GM23338 (cell line): ENCODE measurements around the gene ADAMTS17. TPM values are rescaled to one million over a fixed set of nuclear protein-coding genes. Genes with fewer than 3 reads are reported as not detected.

ENCODE experiments used
- ATAC-seq: fragments of 200-7000 bp; cut with Tn5 transposase; 3 replicates; pipeline ENCODE4 v1.9.1; 2020
- DNase-seq: peaks from one replicate; pipeline ENCODE4 v3.0.0-alpha.2; 2015; ENCODE audit warnings: low spot score
- H2AFZ ChIP-seq: fragments of 200-600 bp; sonication (generic); 2 replicates; pipeline ENCODE4 v1.8.0; 2016; ENCODE audit warnings: antibody characterized with exemption, mild to moderate bottlenecking, moderate library complexity
- H3F3A ChIP-seq: fragments of 200-600 bp; sonication (generic); replicated peaks from 2 replicates; pipeline ENCODE4 v1.8.0; 2017; ENCODE audit warnings: antibody characterized with exemption, mixed run types, low read depth
- H3K27ac ChIP-seq: fragments of 200-600 bp; sonication (generic); 2 replicates; pipeline ENCODE4 v1.6.1; 2016; ENCODE audit warnings: low read depth
- H3K27me3 ChIP-seq: fragments of 200-600 bp; sonication (generic); 2 replicates; pipeline ENCODE4 v1.8.0; 2016; ENCODE audit warnings: mild to moderate bottlenecking, mixed run types, moderate library complexity; ENCODE audit not compliant: insufficient read depth
- H3K36me3 ChIP-seq: fragments of 200-600 bp; sonication (generic); 2 replicates; pipeline ENCODE4 v1.8.0; 2016; ENCODE audit warnings: mild to moderate bottlenecking; ENCODE audit not compliant: insufficient read depth
- H3K4me1 ChIP-seq: fragments of 200-600 bp; sonication (generic); 2 replicates; pipeline ENCODE4 v1.8.0; 2016; ENCODE audit warnings: mild to moderate bottlenecking, moderate library complexity; ENCODE audit not compliant: insufficient read depth
- H3K4me2 ChIP-seq: fragments of 200-600 bp; sonication (generic); 2 replicates; pipeline ENCODE4 v1.7.1; 2017; ENCODE audit warnings: mixed run types
- H3K4me3 ChIP-seq: fragments of 200-600 bp; sonication (generic); 2 replicates; pipeline ENCODE4 v1.6.1; 2016; ENCODE audit warnings: mixed run types
- H3K79me2 ChIP-seq: fragments of 200-600 bp; sonication (generic); replicated peaks from 2 replicates; pipeline ENCODE4 v1.8.0; 2017; ENCODE audit warnings: mild to moderate bottlenecking; ENCODE audit not compliant: insufficient read depth
- H3K9me2 ChIP-seq: fragments of 200-600 bp; sonication (generic); 2 replicates; pipeline ENCODE4 v1.8.0; 2017; ENCODE audit not compliant: insufficient read depth
- H4K20me1 ChIP-seq: fragments of 200-600 bp; sonication (generic); replicated peaks from 2 replicates; pipeline ENCODE4 v1.8.0; 2017; ENCODE audit warnings: mild to moderate bottlenecking; ENCODE audit not compliant: insufficient read depth
- H3K27ac Mint-ChIP-seq: 2 replicates; pipeline ENCODE4 v1.8.0; 2020; ENCODE audit warnings: inconsistent platforms, mild to moderate bottlenecking, moderate library complexity, mixed read lengths
- H3K27me3 Mint-ChIP-seq: 3 replicates; pipeline ENCODE4 v1.8.0; 2022; ENCODE audit warnings: low read depth, mild to moderate bottlenecking, moderate library complexity, mixed read lengths, inconsistent platforms; ENCODE audit not compliant: insufficient read depth, poor library complexity
- H3K36me3 Mint-ChIP-seq: 3 replicates; pipeline ENCODE4 v1.8.0; 2021; ENCODE audit warnings: low read depth, mild to moderate bottlenecking, inconsistent platforms, moderate library complexity, mixed read lengths
- H3K4me1 Mint-ChIP-seq: 3 replicates; pipeline ENCODE4 v1.8.0; 2020; ENCODE audit warnings: mild to moderate bottlenecking, inconsistent platforms, mixed read lengths
- H3K4me3 Mint-ChIP-seq: 3 replicates; pipeline ENCODE4 v1.8.0; 2021; ENCODE audit warnings: moderate library complexity, mild to moderate bottlenecking, inconsistent platforms, mixed read lengths
- H3K9me3 Mint-ChIP-seq: 3 replicates; pipeline ENCODE4 v1.8.0; 2020; ENCODE audit warnings: moderate library complexity, mild to moderate bottlenecking, inconsistent platforms, mixed read lengths
- CREB1 ChIP-seq: fragments of 250-450 bp; sonication (Bioruptor Pico); IDR thresholded peaks from 2 replicates; pipeline ENCODE4 v1.5.0; 2020; ENCODE audit warnings: low read depth, mild to moderate bottlenecking, moderate library complexity
- EZH2 ChIP-seq: fragments of 200-600 bp; sonication (generic); IDR thresholded peaks from one replicate; pipeline ENCODE4 v1.8.0; 2017; ENCODE audit warnings: antibody characterized with exemption, mild to moderate bottlenecking, low read depth; ENCODE audit not compliant: unreplicated experiment
- EZH2phosphoT487 ChIP-seq: fragments of 200-600 bp; sonication (generic); IDR thresholded peaks from one replicate; pipeline ENCODE4 v1.8.1; 2018; ENCODE audit warnings: antibody characterized with exemption; ENCODE audit not compliant: unreplicated experiment
- JUNB ChIP-seq: IDR thresholded peaks from one replicate; pipeline ENCODE4 v1.6.1; 2016; ENCODE audit warnings: antibody characterized with exemption; ENCODE audit not compliant: unreplicated experiment
- NANOG ChIP-seq: IDR thresholded peaks from 2 replicates; pipeline ENCODE4 v1.6.1; 2016; ENCODE audit warnings: antibody characterized with exemption, borderline replicate concordance
- POLR2AphosphoS5 ChIP-seq: IDR thresholded peaks from 2 replicates; pipeline ENCODE4 v1.6.1; 2016; ENCODE audit warnings: antibody characterized with exemption, low read depth
- STAT1 ChIP-seq: IDR thresholded peaks from one replicate; pipeline ENCODE4 v1.6.1; 2016; ENCODE audit warnings: antibody characterized with exemption; ENCODE audit not compliant: unreplicated experiment
- ZNF114 ChIP-seq: fragments of 250-450 bp; sonication (Bioruptor Pico); IDR thresholded peaks from 2 replicates; pipeline ENCODE4 v1.5.0; 2020; ENCODE audit warnings: mild to moderate bottlenecking, moderate library complexity
- ZNF331 ChIP-seq: fragments of 250-450 bp; sonication (Bioruptor Pico); IDR thresholded peaks from 2 replicates; pipeline ENCODE4 v1.5.0; 2020; ENCODE audit warnings: low read depth, mild to moderate bottlenecking, moderate library complexity
- polyA plus RNA-seq: library from polyadenylated mRNA; unstranded; fragments of >200 nt; fragmentation: Nextera tagmentation; extraction: Ambion mirVana; gene quantifications from 2 replicates; pipeline ENCODE4 v1.2.1, GENCODE V29; 2016
- total RNA-seq: library from RNA; depleted of rRNA; stranded (reverse); fragments of >200 nt; shearing (Covaris generic); gene quantifications from 2 replicates; pipeline ENCODE4 v1.2.3, GENCODE V29; 2014
- TF ChIP-seq, protein P1 (sequence below): IDR thresholded peaks from 2 replicates; pipeline ENCODE4 v1.6.1; 2016; ENCODE audit warnings: antibody characterized with exemption
- TF ChIP-seq, protein P2 (sequence below): IDR thresholded peaks from one replicate; pipeline ENCODE4 v1.6.1; 2018; ENCODE audit warnings: antibody characterized with exemption; ENCODE audit not compliant: unreplicated experiment
- TF ChIP-seq, protein P3 (sequence below), 2 experiments: fragments of 200-600 bp in 1 of 2; sonication (generic) in 1 of 2; conservative IDR thresholded peaks; 2 replicates each; pipeline versions ENCODE4 v1.5.1 to v1.6.1; 2016 to 2017; ENCODE audit warnings: antibody characterized with exemption in 2 of 2, low read depth in 2 of 2, mild to moderate bottlenecking in 2 of 2, moderate library complexity in 1 of 2
- TF ChIP-seq, protein P4 (sequence below): fragments of 250-450 bp; sonication (Bioruptor Pico); IDR thresholded peaks from 2 replicates; pipeline ENCODE4 v1.5.0; 2020; ENCODE audit warnings: mild to moderate bottlenecking, moderate library complexity

The ADAMTS17 gene
- total and polyA plus RNA-seq, 2 experiments from 2014 or later: 0.60 to 3.8 TPM

DNA sequence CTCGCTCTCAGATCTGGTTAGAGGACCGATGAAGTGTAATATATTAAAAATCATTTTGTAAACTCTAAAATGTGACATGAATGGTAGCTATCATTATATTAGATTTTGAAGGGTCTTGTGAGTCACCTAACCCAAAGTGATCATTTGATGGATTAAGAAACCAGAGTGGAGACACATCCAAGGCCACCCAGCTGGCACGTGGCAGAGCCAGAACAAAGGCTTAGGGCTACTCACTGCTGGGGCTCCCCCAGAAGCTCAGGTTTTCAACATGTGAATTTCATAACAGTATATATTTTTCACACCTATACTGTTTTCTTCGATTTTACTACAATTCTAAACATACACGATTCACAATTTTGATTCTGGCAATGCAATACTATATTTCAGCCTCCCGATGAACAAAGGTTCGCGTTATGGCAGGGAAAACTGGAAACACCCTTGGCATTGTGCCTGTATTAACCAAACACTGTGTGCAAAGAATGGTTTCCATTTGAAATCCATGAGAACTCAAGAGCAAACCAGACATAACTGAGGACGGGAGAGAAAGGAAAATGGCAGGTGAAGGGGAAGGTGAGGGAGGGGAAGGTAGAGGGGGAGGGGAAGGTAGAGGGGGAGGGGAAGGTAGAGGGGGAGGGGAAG, 88.9 kb downstream of the ADAMTS17 start:
- H3K4me1 ChIP-seq: no peaks in the 10 kb centered on the region
- H3K4me1 Mint-ChIP-seq: no peaks in the 10 kb centered on the region; the same call in 2 of the 3 replicates
- ATAC-seq (no peak), DNase-seq (no peak)
- H3K9me3 Mint-ChIP-seq: peaks cover 4% of the 10 kb centered on the region; the same call in 2 of the 3 replicates
- peaks cover 8% of the 10 kb centered on the region for H3K27me3 Mint-ChIP-seq
- no peak overlapping the region for H3K27ac Mint-ChIP-seq
- H3F3A ChIP-seq: no peaks in the 10 kb centered on the region
- no peaks in the 10 kb centered on the region for H4K20me1 ChIP-seq
- no peak overlapping the region for H3K4me3 Mint-ChIP-seq
- peaks cover 4% of the 10 kb centered on the region for H3K36me3 Mint-ChIP-seq
- H3K4me2 ChIP-seq: no peak overlapping the region
- no peak overlapping the region for H2AFZ ChIP-seq
- H3K9me2 ChIP-seq: 0 out of 2 replicates have a peak, but pooled peaks cover 7% of the 10 kb centered on the region
- H3K27me3 ChIP-seq: no peaks in the 10 kb centered on the region
- H3K4me3 ChIP-seq: no peak overlapping the region
- TF ChIP-seq ZNF114 (CRISPR knock-in tag) (no peak), POLR2AphosphoS5 (no peak), JUNB (no peak), STAT1 (no peak), NANOG (no peak), EZH2 (no peak), EZH2phosphoT487 (no peak), ZNF331 (CRISPR knock-in tag) (no peak), CREB1 (no peak)
- TF ChIP-seq, protein P1, sequence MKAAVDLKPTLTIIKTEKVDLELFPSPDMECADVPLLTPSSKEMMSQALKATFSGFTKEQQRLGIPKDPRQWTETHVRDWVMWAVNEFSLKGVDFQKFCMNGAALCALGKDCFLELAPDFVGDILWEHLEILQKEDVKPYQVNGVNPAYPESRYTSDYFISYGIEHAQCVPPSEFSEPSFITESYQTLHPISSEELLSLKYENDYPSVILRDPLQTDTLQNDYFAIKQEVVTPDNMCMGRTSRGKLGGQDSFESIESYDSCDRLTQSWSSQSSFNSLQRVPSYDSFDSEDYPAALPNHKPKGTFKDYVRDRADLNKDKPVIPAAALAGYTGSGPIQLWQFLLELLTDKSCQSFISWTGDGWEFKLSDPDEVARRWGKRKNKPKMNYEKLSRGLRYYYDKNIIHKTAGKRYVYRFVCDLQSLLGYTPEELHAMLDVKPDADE: no peak
- TF ChIP-seq, protein P2, sequence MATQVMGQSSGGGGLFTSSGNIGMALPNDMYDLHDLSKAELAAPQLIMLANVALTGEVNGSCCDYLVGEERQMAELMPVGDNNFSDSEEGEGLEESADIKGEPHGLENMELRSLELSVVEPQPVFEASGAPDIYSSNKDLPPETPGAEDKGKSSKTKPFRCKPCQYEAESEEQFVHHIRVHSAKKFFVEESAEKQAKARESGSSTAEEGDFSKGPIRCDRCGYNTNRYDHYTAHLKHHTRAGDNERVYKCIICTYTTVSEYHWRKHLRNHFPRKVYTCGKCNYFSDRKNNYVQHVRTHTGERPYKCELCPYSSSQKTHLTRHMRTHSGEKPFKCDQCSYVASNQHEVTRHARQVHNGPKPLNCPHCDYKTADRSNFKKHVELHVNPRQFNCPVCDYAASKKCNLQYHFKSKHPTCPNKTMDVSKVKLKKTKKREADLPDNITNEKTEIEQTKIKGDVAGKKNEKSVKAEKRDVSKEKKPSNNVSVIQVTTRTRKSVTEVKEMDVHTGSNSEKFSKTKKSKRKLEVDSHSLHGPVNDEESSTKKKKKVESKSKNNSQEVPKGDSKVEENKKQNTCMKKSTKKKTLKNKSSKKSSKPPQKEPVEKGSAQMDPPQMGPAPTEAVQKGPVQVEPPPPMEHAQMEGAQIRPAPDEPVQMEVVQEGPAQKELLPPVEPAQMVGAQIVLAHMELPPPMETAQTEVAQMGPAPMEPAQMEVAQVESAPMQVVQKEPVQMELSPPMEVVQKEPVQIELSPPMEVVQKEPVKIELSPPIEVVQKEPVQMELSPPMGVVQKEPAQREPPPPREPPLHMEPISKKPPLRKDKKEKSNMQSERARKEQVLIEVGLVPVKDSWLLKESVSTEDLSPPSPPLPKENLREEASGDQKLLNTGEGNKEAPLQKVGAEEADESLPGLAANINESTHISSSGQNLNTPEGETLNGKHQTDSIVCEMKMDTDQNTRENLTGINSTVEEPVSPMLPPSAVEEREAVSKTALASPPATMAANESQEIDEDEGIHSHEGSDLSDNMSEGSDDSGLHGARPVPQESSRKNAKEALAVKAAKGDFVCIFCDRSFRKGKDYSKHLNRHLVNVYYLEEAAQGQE: no peak
- TF ChIP-seq, protein P3, sequence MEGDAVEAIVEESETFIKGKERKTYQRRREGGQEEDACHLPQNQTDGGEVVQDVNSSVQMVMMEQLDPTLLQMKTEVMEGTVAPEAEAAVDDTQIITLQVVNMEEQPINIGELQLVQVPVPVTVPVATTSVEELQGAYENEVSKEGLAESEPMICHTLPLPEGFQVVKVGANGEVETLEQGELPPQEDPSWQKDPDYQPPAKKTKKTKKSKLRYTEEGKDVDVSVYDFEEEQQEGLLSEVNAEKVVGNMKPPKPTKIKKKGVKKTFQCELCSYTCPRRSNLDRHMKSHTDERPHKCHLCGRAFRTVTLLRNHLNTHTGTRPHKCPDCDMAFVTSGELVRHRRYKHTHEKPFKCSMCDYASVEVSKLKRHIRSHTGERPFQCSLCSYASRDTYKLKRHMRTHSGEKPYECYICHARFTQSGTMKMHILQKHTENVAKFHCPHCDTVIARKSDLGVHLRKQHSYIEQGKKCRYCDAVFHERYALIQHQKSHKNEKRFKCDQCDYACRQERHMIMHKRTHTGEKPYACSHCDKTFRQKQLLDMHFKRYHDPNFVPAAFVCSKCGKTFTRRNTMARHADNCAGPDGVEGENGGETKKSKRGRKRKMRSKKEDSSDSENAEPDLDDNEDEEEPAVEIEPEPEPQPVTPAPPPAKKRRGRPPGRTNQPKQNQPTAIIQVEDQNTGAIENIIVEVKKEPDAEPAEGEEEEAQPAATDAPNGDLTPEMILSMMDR (conservative IDR thresholded peaks at IDR 0.05; ENCODE audit: low read depth in 2 of 2): no peak
- TF ChIP-seq, protein P4, sequence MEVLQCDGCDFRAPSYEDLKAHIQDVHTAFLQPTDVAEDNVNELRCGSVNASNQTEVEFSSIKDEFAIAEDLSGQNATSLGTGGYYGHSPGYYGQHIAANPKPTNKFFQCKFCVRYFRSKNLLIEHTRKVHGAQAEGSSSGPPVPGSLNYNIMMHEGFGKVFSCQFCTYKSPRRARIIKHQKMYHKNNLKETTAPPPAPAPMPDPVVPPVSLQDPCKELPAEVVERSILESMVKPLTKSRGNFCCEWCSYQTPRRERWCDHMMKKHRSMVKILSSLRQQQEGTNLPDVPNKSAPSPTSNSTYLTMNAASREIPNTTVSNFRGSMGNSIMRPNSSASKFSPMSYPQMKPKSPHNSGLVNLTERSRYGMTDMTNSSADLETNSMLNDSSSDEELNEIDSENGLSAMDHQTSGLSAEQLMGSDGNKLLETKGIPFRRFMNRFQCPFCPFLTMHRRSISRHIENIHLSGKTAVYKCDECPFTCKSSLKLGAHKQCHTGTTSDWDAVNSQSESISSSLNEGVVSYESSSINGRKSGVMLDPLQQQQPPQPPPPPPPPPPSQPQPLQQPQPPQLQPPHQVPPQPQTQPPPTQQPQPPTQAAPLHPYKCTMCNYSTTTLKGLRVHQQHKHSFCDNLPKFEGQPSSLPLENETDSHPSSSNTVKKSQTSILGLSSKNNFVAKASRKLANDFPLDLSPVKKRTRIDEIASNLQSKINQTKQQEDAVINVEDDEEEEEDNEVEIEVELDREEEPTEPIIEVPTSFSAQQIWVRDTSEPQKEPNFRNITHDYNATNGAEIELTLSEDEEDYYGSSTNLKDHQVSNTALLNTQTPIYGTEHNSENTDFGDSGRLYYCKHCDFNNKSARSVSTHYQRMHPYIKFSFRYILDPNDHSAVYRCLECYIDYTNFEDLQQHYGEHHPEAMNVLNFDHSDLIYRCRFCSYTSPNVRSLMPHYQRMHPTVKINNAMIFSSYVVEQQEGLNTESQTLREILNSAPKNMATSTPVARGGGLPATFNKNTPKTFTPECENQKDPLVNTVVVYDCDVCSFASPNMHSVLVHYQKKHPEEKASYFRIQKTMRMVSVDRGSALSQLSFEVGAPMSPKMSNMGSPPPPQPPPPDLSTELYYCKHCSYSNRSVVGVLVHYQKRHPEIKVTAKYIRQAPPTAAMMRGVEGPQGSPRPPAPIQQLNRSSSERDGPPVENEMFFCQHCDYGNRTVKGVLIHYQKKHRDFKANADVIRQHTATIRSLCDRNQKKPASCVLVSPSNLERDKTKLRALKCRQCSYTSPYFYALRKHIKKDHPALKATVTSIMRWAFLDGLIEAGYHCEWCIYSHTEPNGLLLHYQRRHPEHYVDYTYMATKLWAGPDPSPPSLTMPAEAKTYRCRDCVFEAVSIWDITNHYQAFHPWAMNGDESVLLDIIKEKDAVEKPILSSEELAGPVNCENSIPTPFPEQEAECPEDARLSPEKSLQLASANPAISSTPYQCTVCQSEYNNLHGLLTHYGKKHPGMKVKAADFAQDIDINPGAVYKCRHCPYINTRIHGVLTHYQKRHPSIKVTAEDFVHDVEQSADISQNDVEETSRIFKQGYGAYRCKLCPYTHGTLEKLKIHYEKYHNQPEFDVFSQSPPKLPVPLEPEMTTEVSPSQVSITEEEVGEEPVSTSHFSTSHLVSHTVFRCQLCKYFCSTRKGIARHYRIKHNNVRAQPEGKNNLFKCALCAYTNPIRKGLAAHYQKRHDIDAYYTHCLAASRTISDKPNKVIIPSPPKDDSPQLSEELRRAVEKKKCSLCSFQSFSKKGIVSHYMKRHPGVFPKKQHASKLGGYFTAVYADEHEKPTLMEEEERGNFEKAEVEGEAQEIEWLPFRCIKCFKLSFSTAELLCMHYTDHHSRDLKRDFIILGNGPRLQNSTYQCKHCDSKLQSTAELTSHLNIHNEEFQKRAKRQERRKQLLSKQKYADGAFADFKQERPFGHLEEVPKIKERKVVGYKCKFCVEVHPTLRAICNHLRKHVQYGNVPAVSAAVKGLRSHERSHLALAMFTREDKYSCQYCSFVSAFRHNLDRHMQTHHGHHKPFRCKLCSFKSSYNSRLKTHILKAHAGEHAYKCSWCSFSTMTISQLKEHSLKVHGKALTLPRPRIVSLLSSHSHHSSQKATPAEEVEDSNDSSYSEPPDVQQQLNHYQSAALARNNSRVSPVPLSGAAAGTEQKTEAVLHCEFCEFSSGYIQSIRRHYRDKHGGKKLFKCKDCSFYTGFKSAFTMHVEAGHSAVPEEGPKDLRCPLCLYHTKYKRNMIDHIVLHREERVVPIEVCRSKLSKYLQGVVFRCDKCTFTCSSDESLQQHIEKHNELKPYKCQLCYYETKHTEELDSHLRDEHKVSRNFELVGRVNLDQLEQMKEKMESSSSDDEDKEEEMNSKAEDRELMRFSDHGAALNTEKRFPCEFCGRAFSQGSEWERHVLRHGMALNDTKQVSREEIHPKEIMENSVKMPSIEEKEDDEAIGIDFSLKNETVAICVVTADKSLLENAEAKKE (CRISPR knock-in tag): no peak
- H3K27ac ChIP-seq: no peak overlapping the region
- H3K36me3 ChIP-seq: no peaks in the 10 kb centered on the region
- H3K79me2 ChIP-seq: no peaks in the 10 kb centered on the region
